Stimulated activated CD4-positive, alpha-beta T cell treated with anti-CD3 and anti-CD28 coated beads, Interleukin-4, amount 100 ng/mL, for 1 hour (primary cell): ENCODE measurements around the gene RINT1.

Source experiments
- DNase-seq: peaks from one replicate; pipeline ENCODE4 v3.0.0-alpha.2; 2020

RINT1 gene

DNA sequence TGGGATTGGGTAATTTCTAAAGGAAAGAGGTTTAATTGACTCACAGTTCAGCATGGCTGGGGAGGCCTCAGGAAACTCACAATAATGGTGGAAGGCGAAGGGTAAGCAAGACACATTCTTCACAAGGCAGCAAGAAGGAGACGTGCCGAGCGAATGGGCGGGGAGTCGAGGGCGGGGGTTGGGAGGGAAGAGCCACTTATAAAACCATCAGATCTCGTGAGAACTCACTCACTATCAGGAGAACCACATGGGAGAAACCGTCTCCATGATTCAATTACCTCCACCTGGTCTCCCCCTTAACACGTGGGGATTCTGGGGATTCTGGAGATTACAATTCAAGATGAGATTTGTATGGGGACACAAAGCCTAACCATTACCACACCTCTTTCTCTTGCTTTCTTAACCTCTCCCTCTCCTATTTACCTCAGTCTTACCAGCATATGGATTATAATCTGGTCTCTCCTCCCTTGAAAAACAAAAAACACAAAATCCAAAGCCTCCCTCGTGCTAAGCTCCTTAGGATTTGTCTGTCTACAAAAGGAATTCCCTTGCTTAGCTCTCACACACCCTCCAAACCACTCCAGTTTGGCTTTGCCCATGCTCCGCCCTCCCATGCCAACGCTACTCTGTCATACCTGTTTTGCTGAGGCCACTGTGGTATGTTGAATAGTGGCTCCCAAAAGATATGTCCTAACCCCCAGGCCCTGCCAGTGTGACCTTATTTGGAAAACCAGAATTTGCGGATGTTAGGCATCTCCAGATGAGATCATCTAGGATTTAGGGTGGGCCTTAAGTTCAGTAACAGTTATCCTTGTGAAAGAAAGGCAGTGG, 68.9 kb downstream of the RINT1 start:
- DNase-seq = no peak

- DNase-seq = no peak
Observed at GRCh38 chr7:105602325-105603305, 70.6 kb downstream of the RINT1 start.

DNA sequence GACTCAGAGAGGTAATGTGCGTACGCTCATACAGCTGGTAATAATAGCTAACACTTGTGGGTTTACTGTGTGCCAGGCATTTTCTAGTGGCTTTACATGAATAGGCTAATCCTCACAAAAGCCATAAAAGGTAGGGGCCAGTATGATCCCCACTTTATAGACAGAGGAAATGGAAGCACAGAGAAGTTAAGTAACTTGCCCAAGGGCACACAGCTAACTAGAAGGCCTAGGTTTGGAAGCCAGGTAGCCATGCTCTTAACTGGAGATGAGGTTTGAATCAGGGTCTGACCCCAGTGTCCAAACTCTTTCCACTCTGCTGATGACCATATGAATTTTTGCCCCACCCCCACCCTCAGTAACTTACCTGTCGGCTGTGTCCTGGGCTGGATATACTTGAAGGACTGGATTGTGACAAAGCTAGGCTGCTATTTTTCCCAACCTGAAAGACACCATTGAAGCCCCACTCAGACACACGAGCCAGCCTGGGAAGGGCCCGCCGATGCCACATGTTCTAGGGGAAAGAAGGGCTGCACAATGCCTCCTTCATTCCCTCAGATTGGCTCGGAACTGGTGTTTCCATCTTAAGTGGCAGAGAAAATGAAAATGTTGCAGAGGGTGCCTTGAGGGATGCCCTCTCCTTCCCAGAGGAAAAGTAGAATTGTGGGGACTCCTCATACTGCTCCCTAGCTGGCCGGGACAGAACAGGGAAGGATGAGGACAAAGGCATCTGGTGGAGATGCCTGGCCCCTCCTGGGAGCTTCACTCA, 78.3 kb downstream of the RINT1 start:
- DNase-seq = no peak

DNA sequence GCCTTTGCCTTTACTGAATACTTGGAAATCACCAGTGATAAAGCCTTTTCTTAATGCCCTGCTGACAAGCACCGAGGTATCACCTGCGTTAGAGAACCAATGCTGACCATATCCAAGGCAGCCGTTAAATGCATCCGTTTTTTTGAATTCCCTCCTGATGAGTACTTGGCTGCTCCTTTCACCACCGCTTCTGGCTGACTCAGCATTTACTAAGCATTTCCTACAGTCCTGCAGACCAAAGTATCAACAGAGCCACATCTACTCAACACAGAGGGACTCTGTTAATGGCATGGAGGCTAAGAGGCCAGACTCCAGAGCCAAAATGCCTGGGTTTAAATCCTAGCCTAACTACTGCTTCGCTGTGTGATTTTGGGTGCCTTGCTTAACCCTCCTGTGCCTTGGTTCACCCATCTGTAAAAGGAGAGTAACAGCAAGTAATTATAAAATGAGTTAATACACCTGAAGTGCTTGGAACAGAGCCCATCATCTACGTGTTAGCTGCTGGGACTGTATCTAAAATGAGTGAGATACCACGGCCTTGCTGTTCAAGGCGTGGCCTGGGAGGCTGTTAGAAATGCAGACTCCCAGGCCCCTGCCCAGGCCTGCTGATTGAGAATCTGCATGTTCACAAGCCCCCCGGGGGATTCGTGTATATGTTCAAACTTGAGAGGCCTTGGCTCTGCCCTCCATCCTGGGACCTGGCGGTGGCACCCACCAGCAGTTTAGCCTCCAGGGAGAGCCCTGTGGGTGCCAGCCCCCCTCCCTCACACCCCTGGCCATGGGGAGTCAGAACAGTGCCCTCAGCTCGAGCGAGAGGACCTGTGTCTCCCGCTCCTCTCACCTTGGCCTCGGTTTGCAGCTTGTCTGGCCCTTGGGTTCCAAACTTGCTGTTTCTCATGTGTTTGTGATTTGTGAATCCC, 80.1 kb downstream of the RINT1 start:
- DNase-seq = no peak

- DNase-seq = no peak
Observed at GRCh38 chr7:105612806-105613205, 80.8 kb downstream of the RINT1 start.

DNA sequence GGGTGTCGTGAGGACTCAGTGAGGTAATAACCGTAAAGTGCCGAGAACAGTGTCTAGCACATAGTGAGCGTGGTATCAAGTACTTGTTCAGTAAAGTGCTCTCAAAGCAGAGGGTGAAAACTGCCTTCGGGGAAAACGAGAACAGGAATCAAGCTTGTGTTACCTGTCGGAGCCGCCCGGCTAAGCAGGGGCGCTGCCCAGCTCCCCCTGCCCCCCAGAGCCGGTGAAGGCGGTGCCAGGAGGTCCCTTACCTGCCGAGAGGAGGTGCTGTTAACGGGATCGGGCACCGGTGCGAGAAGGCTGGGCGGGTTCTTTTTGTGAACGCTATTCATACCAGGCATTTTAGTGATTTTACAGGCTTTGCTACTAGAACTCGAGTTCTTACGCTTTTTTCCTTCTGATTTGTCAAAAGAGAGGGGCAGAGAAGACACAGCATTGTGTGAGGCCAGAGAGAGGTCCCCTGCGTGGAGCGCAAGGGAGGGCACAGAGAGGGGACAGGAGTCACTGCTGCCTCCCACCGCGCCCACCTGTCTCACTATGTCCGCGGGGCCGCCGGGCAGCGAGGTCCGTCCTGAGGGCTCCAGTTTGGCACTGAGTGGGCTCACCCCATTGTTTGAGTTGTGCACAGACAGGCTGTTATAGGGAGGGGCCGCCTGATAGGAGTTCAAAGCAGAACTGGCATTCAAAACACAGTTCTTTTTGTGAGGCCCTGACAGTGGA, 81.8 kb downstream of the RINT1 start:
- no peak for DNase-seq

DNA sequence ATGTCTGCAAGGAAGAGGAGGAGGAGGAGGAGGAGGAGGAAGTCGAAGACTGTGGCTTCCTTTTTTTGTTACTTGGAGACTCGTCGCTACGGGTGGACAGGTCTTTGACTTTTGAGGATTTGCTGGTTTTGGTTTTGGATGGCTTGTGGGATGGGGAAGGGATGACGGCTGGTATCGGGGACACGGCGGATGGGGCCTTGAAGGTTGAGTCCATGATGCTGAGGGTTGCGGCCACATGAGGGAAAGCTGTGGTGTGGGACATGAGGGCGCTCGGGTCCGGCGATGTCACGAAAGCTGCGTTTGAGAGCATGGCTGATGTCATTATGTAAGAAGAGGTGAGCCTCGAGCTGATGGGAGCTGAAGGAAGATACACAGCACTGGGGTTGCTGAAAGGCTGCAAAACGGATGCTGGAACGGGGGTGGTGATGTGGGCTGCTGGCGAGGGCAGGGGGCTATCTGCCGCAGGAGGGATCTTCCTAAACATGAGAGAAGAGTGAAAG, 82.4 kb downstream of the RINT1 start:
- no peak for DNase-seq
